ENCODE results near the gene ADAMTS20. TPM values are rescaled to one million over a fixed set of nuclear protein-coding genes. Genes with fewer than 3 reads are reported as not detected.

ADAMTS20 gene
- total RNA-seq, 1 experiment from 2014 or later: not detected

GRCh38 chr12:43310596-43310995 is 241.4 kb downstream of the ADAMTS20 start:
- Histone ChIP-seq H3K4me1 (ENCODE audit: control insufficient read depth, insufficient read depth, low read length) (no peaks in the 10 kb centered on the region), H3K36me3 (ENCODE audit: control insufficient read depth, insufficient read depth, low read length) (no peaks in the 10 kb centered on the region), H3K4me3 (ENCODE audit: low read depth in 2 of 2, low read length in 2 of 2) (no peak overlapping the region), H3K9me3 (ENCODE audit: control insufficient read depth, insufficient read depth, low read depth, low read length) (no peaks in the 10 kb centered on the region), H3K27me3 (ENCODE audit: control insufficient read depth, insufficient read depth, low read length) (no peaks in the 10 kb centered on the region), H3K27ac (ENCODE audit: low read length) (no peak overlapping the region)
- ATAC-seq (no peak), DNase-seq (ENCODE audit: low read depth, low spot score) (no peak)
- BruUV-seq (replicated peaks): no TSS peak
- TF ChIP-seq, protein P1, sequence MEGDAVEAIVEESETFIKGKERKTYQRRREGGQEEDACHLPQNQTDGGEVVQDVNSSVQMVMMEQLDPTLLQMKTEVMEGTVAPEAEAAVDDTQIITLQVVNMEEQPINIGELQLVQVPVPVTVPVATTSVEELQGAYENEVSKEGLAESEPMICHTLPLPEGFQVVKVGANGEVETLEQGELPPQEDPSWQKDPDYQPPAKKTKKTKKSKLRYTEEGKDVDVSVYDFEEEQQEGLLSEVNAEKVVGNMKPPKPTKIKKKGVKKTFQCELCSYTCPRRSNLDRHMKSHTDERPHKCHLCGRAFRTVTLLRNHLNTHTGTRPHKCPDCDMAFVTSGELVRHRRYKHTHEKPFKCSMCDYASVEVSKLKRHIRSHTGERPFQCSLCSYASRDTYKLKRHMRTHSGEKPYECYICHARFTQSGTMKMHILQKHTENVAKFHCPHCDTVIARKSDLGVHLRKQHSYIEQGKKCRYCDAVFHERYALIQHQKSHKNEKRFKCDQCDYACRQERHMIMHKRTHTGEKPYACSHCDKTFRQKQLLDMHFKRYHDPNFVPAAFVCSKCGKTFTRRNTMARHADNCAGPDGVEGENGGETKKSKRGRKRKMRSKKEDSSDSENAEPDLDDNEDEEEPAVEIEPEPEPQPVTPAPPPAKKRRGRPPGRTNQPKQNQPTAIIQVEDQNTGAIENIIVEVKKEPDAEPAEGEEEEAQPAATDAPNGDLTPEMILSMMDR (IDR thresholded peaks at IDR 0.05): no peak
- no peak for TF ChIP-seq REST (IDR thresholded peaks at IDR 0.05; ENCODE audit: insufficient read depth in 1 of 2, low read depth in 2 of 2, low read length in 1 of 2)
- no peak for TF ChIP-seq SIN3A (IDR thresholded peaks at IDR 0.05; ENCODE audit: borderline replicate concordance, insufficient read depth, low read depth, low read length)
- no peak for TF ChIP-seq TCF7L2 (IDR thresholded peaks at IDR 0.05; ENCODE audit: low read depth, low read length)
- TF ChIP-seq POLR2AphosphoS5 (IDR thresholded peaks at IDR 0.05; ENCODE audit: low read depth, low read length): no peak
- ChIA-PET CTCF (no interaction called here), POLR2A (no interaction called here)
- in situ Hi-C loops (cut with HindIII; ENCODE audit: low pct_unique_long_range_greater_than_20kb, low sequenced_read_pairs) (no loop called here), intact Hi-C loops (cut with micrococcal nuclease; ENCODE audit: unreplicated experiment) (no loop called here)

DNA sequence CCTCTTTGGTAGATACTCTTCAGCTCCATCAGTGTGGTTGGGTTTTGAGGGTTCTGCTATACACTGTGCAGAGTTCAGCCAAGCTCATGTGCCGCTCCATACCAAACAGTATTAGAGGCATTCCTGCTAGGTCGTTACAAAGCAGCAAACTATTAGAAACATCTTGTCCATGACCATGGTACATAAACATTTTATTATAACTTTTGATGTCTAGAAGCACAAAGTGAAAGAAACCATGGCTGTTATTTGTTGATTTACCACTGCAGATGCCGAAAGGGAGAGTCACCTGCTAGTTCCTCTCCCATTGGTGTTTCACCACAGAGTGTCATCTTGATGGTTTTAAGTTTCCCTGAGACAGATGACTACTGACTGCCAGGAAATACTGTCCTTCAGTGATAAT is 242.0 kb downstream of the ADAMTS20 start:
- ChIA-PET POLR2A (no interaction called here), CTCF (no interaction called here)
- in situ Hi-C loops (cut with HindIII; ENCODE audit: low pct_unique_long_range_greater_than_20kb, low sequenced_read_pairs): no loop called here
- Histone ChIP-seq H3K4me1 (ENCODE audit: control insufficient read depth, insufficient read depth, low read length) (no peaks in the 10 kb centered on the region), H3K36me3 (ENCODE audit: control insufficient read depth, insufficient read depth, low read length) (no peaks in the 10 kb centered on the region), H3K4me3 (ENCODE audit: low read depth in 2 of 2, low read length in 2 of 2) (no peak overlapping the region), H3K27ac (ENCODE audit: low read length) (no peak overlapping the region), H3K27me3 (ENCODE audit: control insufficient read depth, insufficient read depth, low read length) (no peaks in the 10 kb centered on the region), H3K9me3 (ENCODE audit: control insufficient read depth, insufficient read depth, low read depth, low read length) (no peaks in the 10 kb centered on the region)
- no TSS peak for BruUV-seq (replicated peaks)
- intact Hi-C loops (cut with micrococcal nuclease; ENCODE audit: unreplicated experiment): no loop called here
- DNase-seq (ENCODE audit: low read depth, low spot score): no peak
- TF ChIP-seq SIN3A (IDR thresholded peaks at IDR 0.05; ENCODE audit: borderline replicate concordance, insufficient read depth, low read depth, low read length) (no peak), TCF7L2 (IDR thresholded peaks at IDR 0.05; ENCODE audit: low read depth, low read length) (no peak), REST (IDR thresholded peaks at IDR 0.05; ENCODE audit: insufficient read depth in 1 of 2, low read depth in 2 of 2, low read length in 1 of 2) (no peak), POLR2AphosphoS5 (IDR thresholded peaks at IDR 0.05; ENCODE audit: low read depth, low read length) (no peak)
- TF ChIP-seq, protein P1 (IDR thresholded peaks at IDR 0.05): no peak
- no peak for ATAC-seq
